D341Med (cell line): Measurements from ENCODE around the gene ITPK1.

Experiments
- DNase-seq: peaks from one replicate; pipeline ENCODE4 v3.0.0; 2012; ENCODE audit warnings: low spot score

Gene ITPK1

DNA sequence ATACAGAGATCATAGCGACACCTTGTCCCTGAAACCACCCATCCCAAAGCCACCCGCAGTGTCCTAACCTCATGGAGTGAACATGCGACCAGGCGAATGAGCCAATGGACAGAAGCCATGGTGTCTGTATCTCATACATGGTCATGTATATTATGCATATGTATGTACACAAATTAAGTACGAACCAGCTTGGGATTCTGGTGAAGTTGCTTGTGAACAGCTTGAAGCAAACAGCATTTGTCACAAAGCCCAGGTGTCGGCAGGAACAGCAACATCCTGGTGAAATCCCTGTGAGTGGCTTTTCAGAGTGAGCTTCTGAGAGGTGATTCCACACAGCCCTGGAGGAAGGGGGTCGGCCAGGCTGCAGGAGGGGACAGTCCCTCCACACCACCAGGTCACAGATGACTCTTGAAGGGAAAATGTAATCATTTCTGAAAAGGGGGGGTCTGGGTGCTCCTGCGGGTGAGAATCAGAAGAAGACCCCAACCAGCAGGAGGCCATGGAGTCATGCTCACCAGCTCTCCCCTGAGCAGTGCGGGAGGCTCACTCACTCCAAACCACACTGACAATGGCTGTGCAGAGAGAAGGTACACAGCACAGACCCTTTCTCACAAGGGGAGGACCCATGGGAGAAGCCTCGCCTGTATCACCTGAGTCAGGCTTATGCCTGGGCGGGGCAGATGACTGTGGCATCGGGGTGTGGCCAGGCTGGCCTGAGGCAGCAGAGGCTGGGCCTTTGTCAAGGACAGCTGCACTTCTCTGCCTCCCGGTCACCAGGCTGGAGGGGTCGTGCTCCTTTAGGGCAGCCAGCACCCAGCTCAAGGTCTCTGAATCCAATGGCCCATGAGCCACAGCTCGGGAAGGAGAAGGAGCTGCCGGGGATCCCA is 178.4 kb downstream of the ITPK1 start:
- no peak for DNase-seq

DNA sequence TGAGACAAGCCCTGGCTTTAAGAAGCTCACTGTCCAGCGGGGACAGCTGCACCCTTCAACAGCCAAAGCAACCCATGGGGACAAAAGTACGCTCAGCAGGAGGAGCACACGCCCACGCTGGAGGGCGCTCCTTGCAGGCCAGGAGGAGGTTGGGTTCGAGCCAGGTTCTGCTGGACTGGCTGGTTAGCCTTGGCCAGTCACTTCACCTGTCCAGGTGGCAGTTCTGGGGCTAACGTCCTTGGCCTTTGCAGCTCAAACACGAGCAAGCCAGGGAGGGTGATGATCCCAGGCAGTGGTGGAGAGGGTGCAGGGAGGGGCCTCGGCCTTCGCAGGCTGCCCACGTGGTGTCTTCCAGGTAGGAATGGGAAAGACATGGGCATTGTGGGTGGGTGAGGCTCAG is 179.6 kb downstream of the ITPK1 start:
- no peak for DNase-seq

DNA sequence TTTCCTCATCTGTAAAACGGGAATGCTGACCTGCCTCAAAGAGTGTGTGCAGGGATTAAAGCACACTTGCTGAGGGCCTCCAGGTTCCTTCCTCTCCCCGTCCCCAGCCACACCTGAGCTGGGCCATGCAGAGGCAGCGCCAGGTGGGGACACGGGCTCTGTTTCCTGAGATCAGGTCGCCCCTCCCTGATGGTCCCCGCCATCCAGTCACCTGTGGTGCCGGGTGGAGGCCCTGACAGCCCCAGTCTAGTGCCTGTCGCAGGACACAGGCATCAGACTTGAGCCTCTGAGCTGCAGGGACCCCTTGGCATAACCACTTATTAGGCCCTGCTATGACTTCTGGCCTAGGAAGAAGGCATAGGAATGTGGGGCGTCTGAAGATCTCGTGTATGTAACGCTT is 180.3 kb downstream of the ITPK1 start:
- no peak for DNase-seq

DNA sequence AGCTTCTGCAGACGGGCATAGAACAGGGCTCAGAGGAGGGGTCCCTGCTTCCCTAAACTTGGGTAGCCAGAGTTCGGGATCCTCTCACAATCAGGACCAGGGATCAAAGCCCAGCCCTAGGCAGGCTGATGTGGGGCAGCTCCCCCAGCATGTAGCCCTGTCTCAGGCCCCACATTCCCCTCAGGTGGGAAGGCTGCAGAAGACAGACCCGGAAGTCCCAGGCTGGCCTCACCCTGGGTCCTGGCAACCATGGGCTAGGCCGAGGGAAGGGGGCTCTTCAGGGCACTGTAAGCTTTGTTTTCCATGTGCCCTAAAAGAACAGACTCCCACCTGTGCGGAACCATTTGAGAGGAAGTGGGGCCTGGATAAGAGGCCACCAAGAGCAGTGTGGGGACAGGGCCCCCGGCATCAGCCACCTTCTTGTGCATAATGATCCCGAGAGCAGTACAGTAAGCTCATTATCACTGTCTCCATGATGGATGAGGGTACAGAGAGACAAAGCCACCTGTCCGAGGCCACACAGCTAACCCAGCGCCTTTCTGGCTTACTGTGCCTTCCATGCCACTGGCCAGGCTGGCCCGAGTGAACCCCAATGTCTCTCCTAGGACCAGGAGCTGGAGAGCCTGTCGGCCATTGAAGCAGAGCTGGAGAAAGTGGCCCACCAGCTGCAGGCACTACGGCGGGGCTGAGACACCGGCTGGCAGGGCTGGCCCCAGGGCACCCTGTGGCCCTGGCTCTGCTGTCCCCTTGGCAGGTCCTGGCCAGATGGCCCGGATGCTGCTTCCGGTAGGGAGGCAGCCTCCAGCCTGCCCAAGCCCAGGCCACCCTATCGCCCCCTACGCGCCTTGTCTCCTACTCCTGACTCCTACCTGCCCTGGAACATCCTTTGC is 181.3 kb downstream of the ITPK1 start:
- no peak for DNase-seq

DNA sequence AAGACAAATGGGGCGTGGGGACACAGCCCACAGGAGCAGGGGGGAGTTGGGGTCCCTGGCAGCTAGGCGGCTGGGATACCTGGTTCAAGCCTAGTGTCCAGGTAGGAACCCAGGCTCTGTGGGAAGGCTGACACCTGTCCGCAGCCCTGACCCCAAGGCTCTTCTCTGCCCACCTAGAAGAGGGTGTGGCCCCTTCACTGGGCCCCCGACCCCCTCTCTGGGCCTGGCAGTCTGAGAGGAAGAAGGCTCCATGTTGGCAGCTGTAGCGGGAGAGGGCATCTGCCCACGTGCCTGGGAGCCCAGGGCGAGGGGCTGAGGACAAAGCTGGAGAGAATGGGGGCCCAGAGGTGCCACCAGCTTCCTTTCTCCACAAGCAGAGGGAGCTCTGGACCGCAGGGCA is 182.2 kb downstream of the ITPK1 start:
- DNase-seq: no peak

DNA sequence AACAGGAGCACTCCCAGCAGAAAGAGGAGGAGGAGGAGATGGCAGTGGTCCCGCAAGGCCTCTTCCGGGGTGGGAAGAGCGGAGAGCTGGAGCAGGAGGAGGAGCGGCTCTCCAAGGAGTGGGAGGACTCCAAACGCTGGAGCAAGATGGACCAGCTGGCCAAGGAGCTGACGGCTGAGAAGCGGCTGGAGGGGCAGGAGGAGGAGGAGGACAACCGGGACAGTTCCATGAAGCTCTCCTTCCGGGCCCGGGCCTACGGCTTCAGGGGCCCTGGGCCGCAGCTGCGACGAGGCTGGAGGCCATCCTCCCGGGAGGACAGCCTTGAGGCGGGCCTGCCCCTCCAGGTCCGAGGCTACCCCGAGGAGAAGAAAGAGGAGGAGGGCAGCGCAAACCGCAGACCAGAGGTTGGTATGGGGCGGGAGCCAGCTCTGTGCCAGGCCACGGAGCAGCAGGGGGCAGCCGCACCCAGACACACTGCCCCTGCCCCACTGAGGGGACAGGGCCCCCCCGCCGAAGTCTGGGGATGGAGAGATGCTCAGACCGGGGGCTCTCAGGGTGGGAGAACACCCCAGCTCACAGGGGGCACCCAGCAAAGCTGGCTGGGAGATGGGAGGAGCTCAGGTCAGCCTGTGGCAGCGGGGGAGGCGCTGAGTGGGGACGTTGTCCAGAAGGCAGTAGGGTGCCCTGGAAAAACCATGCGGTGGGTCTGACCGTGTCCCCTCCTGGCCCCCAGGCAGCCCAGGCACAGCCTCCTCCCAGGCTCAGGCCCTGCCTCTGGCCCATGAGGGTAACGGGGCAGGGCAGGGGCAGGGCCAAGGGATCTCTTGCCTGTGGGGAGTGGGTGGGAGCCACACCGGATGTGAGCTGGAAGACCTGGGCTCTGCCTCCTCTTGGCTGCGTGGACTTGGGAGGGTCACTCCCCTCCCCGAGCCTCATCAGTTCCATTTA is 183.0 kb downstream of the ITPK1 start:
- no peak for DNase-seq

DNA sequence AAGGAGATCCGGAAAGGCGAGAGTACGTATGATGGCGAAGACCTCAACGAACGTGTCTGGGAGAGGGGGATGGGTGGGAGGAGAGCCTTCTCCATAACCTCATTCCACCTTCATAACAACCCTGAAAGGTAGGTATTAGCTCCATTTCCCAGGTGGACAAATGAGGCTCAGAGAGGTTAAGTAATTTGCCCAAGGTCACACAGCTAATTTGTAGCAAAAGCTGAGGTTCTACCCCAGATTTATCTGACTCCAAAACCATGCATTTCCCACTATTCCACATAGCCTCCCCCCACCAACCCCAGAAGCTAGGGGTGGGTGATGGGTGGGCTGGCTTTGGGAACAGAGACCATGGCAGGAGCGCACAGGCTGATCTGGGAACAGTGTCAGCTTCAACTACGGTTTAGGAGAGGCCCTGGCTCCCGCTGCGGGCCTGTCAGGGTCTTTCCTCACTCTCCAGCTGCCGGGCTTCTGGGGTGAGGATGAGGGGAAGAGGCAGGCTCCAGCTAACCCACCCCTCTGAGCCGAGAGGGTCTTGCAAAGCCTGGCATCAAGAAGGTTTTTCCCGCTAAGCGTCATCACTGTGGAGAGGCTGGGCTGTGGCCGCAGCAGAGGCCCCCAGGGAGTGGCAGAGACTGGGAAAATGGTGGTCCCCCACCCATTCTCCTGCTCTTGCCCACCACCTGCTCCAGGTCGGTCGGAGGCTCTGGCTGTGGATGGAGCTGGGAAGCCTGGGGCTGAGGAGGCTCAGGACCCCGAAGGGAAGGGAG is 183.9 kb downstream of the ITPK1 start:
- DNase-seq: no peak

DNA sequence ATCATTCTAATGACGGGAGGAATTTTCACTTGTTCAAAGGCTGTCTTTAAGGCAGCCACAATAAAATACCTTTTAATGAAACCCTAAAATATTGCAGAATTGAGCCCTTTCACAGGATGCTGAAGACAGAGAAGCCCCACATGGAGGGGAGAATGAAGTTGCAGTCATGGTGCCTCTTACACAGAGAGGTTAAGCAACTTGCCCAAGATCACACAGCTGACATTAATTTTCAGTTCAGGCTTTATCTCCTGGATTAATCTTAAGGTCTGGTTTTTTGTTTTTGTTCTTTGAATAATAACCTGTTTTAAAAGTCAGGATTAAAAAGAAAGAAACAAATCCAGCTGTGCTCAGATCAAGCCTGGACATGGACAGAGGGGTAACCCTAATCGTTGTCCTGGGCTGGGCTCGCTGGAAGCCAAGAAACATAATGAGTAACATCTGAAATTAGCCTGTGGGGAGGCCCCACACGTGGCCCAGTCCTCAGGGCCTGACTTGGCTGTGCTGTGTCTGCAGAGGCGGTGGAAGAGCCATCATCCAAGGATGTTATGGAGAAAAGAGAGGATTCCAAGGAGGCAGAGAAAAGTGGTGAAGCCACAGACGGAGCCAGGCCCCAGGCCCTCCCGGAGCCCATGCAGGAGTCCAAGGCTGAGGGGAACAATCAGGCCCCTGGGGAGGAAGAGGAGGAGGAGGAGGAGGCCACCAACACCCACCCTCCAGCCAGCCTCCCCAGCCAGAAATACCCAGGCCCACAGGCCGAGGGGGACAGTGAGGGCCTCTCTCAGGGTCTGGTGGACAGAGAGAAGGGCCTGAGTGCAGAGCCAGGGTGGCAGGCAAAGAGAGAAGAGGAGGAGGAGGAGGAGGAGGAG is 184.8 kb downstream of the ITPK1 start:
- no peak for DNase-seq

DNA sequence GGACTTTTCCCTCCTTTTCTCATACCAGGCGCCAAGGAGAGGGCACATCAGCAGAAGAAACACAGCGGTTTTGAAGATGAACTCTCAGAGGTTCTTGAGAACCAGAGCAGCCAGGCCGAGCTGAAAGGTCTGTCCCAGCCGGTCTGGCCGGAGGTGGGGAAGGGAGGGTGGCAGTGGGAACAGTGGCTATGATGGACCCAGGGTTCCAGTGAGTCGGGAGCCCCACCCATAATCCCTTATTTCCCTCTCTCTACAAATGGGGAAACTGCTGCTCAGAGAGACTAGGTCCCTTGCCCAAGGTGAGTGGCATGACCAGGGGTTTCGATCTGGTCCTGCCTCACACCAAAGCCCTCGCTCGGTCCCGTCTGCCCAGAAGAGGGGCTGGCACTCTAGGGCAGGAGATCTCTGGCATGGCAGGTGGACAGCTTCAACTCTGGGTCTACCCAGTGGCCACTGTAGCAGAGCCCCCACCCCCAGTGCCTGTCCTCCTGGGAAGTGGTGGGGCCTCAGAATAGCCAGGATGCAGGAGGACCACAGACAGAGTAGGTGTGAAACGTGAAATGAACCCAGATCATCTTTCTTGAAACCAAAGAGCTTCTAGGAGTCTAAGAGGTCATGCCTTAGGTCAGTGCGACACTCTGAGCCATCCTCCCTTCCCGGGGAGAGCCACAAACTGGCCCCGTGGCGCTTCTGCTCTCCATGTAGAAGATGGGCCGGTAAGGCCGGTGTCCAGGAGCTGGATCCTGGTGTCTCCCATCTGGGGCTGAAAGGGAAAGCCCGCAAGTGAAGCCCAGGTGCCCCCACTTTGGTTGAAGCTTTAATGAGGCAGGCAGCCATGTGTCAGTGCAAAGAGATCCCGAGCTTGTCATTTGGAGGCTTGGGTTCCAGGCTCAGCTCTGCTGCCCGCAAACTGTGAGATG is 185.8 kb downstream of the ITPK1 start:
- DNase-seq: no peak

DNA sequence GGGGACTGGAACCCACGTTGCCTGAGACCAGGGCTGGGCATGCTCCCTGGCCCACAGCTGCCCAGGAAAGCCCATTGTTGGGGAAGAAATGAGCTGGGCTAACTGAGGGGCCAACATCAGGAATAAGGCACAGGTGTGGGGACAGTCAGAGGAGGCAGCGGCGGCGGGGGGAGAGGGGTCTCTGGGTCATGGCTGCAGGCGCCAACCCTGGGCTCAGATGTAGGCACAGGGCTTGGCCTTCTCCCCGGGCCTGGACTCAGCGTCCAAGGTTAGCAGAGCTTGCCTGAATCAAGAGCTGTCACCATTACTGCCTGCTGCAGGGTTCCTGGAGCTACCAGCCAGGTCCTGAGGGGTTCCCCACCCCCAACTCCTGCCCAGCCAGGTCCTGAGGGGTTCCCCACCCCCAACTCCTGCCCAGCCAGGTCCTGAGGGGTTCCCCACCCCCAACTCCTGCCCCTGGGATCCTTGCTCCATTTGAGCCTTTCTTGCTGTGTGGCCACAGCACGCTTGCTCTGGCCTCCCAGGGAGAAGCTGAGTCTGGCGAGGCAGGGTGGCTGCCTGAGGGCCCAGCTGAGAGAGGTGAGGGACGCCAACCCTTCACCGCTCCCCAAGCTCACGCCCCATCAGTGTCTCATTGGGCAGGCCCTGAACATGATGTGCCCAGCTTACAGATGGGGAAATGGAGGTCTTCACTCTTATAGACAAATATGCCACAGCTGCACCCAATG is 186.6 kb downstream of the ITPK1 start:
- DNase-seq: no peak

DNA sequence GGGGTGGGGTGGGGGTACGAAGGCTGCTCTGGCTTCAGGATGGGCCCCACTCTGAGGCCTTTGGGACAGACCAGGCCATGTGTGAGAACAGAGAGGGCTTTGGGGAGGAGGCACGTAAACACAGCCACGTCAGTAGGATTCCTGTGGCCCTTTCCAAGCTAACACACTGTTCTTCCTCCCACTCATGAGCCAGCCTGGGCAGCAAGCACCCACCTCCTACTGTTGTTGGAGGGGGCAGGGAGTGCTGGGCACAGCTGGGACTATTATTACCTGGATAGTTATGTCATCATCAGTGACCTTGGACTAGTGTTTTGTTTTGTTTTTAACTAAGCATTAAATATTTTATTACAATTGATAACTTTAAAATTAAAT is 187.5 kb downstream of the ITPK1 start:
- DNase-seq: no peak

DNA sequence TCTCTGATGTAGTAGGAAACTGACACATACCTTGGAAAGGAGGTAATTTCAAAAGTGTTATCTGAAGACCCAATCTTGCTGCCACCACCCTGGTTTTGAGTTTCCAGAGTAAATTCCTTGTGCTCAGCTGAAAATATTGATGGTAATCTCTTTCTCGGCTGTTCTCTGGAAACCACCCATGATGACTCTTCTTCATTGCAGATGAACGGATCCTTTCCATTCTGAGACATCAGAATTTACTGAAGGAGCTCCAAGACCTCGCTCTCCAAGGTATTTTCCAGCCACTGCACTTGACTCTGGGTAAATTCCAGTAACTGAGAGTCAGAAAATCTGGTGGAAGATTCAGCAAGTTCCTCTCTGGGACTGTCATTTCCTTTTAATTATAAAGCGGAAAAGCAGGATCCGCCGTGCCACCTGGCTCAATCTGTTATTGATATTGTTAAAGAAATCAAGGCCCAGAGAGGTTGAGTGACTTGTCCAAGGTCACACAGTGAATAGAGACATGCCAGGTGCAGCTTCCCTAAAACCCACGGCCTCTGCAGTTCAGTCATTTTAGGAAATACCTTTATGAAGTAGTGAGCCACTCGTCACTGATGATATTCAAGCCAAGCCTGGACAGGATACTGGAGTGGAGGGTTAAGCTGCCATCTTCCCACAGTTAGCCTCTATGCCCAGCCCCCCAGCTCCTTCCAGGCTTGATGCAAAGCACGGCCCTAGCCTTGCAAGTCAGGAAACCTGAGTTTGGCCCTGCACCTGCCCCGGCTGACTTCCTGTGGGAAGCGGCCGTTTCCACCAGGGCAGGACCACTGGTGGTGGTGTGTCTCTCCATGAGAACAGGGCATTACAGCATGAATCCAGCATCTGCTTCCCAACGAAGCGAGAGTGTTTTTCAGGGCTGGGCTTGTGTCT is 188.1 kb downstream of the ITPK1 start:
- no peak for DNase-seq

DNA sequence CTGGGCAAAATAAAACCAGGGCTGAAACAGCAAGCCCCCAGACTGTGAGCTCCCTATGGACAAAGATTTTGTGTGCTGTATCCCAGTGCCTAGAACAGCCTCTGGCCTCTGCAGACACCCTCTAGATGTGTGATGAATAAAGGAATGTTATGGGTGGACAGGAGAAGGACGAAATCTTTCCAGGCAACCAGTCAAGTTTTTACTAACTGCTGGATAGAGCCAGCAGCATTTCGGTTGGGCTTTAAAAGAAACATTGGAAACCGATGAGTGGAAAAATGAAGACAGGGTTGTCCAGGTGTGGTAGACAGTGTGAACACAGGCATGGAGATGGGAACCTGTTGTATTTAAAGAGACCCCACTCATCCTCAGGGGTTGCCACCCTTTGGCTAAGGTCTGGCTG is 188.8 kb downstream of the ITPK1 start:
- no peak for DNase-seq

DNA sequence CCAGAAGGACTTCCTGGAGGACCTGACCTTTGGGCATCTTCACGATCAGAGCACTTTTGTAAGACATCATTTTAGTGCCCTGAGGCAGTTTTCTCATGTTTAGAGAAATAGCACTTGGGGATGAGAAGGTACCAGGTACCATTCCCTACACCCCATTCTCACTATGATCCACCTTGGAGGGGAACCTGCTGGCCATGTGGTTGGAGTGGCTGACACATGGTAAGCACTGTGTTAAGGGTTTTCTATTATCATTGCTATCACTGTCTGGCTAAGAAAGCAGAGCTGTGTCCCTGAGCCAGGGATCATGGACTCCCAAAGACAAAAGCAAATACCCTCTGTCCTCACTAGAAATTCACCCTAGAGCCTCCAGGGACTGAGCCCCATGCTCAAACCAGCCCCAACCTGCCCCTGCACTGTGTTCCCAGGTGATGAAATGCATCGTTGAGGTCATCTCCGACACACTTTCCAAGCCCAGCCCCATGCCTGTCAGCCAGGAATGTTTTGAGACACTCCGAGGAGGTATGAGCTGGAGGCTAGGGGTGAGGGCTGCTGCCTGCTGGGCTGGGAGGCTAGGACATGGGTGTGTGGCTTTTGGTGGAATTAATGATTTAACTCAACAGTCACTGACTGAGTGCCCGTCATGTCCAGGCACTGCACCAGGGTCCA is 189.4 kb downstream of the ITPK1 start:
- no peak for DNase-seq

DNA sequence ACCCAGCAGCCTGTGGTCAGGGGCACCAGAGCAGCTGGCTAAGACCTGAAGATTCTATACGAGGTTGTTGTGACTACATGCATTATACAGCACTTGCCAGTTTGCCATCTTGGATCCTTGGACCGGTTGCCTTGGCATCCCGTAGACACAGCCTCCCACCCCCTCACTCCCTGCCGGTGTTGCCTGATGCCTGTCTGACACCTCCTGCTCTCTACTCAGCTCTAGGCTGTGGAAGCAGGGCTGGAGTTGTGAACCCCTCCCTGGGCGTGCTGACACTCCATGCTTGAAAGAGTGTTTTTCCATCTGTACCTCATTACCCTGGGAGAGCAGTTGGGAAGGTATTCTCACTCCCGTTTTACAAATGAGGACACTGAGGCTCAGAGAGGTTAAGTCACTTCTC is 190.3 kb downstream of the ITPK1 start:
- DNase-seq: no peak

DNA sequence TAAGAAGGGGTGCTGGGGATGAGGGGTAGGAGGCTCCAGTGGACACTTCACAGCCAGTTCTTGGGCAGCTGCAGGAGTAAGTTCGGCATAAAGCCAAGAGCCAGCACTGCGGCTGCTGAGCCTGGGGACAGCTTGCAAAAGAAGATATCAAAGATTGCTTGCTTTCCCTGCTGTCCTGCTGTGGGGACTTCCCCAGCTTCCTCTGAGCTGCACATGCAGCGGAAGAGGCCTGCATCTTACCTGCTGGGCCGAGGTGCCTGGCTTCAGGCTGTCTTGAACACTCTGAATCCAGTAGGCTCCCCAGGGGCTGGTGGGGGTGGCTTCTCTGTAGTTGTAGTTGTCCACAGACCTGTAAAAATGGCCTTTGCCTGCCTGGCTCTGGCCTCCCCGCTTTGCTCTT is 191.5 kb downstream of the ITPK1 start:
- no peak for DNase-seq

DNA sequence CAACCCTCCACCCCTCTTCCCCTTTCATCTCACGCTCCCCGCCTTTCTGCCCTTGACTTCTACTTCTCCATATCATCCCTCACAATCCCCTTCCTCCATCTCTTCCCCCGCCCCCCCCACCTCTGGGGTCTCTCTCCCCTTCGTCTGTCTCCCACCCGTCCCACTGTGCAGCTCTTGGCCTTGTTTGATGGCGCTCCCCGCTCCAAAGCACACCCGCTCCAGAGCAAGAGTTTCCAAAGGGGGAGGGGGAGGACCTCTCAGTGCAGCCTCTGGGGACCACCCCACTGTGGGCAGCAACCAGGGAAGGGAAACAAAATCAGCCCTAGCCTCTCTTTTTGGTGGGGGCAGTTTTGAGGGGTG is 192.0 kb downstream of the ITPK1 start:
- no peak for DNase-seq
